Astrocyte (in vitro differentiated cells and primary cell): ENCODE results near the gene CXCL14.

ENCODE experiments used
- EZH2 ChIP-seq: IDR thresholded peaks from 2 replicates; pipeline ENCODE4 v1.6.1; 2012; ENCODE audit warnings: mild to moderate bottlenecking, low read length, inconsistent platforms; ENCODE audit not compliant: insufficient read depth
- TF ChIP-seq, protein P1 (sequence below): IDR thresholded peaks from 2 replicates; pipeline ENCODE4 v1.5.1; 2011; ENCODE audit warnings: low read depth, mild to moderate bottlenecking, inconsistent platforms, low read length, moderate library complexity; ENCODE audit not compliant: insufficient read depth

DNA sequence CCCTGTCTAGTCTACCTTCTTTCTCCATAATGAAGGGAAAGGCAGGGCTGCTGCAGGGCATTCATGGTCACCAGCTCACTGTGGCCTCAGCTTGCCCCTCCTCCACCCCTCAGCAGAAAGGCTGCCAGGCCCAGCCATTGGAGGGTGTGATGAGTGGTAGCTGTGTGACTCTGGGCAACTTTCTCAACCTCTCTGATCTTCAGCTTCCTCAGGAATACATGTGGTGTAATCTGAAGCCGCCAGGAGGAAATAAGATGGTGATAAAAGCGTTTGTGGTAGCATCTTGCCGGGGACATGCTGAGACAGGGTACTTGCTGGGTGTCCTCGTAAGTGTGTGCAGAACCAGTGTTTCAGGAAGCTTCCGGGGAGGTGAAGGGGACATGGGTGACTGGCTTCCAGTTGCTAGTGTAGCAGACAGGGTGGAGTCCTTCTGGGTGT lies 9.8 kb downstream of the CXCL14 start:
- TF ChIP-seq, protein P1, sequence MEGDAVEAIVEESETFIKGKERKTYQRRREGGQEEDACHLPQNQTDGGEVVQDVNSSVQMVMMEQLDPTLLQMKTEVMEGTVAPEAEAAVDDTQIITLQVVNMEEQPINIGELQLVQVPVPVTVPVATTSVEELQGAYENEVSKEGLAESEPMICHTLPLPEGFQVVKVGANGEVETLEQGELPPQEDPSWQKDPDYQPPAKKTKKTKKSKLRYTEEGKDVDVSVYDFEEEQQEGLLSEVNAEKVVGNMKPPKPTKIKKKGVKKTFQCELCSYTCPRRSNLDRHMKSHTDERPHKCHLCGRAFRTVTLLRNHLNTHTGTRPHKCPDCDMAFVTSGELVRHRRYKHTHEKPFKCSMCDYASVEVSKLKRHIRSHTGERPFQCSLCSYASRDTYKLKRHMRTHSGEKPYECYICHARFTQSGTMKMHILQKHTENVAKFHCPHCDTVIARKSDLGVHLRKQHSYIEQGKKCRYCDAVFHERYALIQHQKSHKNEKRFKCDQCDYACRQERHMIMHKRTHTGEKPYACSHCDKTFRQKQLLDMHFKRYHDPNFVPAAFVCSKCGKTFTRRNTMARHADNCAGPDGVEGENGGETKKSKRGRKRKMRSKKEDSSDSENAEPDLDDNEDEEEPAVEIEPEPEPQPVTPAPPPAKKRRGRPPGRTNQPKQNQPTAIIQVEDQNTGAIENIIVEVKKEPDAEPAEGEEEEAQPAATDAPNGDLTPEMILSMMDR = no peak
- no peak for TF ChIP-seq EZH2
